Stimulated activated naive CD4-positive, alpha-beta T cell treated with Interleukin-2 at 50 U/mL for 16 hours (primary cell): ENCODE measurements around the gene TLR9.

Source experiments
- DNase-seq: peaks from one replicate; lab custom pipeline; 2025; lab: John Stamatoyannopoulos, UW

TLR9 gene

GRCh38 chr3:52172262-52172757 is 53.1 kb downstream of the TLR9 start:
- DNase-seq = no peak

- DNase-seq = no peak
Observed at GRCh38 chr3:52171514-52172261, 53.8 kb downstream of the TLR9 start.
